GM12874 (cell line): ENCODE data around the gene PRCP.

Source experiments
- TF ChIP-seq, protein P1 (sequence below): IDR thresholded peaks from 2 replicates; pipeline ENCODE4 v1.5.1; 2011; ENCODE audit warnings: low read depth, mild to moderate bottlenecking, control low read depth, low read length, moderate library complexity; ENCODE audit not compliant: insufficient read depth

The PRCP gene

DNA sequence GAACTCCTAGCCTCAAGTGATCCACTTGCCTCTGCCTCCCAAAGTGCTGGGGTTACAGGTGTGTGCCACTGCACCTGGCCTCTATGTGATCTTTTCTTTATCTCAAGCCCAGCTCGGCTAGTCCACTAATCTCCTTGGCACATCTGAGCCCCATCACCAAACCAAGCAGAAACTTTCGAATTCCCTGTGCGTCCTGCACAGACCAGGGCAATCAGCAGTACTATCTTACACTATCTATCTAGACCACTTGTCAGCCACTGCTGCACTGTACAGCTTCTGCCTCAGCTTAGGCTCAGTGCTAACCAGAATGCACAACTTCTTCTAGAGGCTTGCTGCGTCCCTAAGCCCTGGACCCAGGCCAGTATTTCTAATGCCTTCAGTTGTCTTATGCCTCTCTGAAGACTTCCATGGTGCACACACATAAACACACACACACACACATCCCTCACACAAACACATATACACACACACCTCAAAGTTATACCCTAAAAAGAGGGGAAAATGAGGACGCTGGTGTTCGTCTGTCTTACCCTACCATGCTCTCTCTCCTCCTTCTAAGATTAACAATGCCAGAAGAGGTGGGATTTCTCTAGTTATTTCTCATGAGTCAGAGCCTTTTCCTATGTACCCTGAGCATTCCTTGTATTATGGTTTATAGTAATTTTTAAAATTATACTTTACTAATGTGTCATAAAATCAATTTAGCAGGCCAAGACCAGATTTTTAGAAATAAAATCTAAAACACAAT is 107.2 kb downstream of the PRCP start:
- TF ChIP-seq, protein P1, sequence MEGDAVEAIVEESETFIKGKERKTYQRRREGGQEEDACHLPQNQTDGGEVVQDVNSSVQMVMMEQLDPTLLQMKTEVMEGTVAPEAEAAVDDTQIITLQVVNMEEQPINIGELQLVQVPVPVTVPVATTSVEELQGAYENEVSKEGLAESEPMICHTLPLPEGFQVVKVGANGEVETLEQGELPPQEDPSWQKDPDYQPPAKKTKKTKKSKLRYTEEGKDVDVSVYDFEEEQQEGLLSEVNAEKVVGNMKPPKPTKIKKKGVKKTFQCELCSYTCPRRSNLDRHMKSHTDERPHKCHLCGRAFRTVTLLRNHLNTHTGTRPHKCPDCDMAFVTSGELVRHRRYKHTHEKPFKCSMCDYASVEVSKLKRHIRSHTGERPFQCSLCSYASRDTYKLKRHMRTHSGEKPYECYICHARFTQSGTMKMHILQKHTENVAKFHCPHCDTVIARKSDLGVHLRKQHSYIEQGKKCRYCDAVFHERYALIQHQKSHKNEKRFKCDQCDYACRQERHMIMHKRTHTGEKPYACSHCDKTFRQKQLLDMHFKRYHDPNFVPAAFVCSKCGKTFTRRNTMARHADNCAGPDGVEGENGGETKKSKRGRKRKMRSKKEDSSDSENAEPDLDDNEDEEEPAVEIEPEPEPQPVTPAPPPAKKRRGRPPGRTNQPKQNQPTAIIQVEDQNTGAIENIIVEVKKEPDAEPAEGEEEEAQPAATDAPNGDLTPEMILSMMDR = no peak

DNA sequence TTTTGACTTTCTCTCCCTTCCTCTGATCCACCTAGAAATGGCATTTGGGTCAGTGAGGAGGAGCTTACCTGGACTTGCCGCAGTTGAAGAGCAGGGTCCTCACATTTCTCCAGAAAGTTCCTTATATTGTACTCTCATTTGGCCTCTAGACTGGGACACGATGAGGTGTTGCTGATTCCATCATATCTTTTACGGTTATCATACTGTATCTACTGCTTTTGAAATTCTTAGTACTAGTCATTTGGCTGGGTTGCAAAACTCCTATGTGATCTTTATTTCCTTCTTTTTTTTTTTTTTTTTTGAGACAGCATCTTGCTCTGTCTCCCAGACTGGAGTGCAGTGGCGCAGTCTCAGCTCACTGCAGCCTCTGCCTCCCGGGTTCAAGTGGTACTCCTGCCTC is 107.9 kb downstream of the PRCP start:
- TF ChIP-seq, protein P1 = no peak

GRCh38 chr11:82791779-82792178 is 108.5 kb downstream of the PRCP start:
- TF ChIP-seq, protein P1 = no peak

GRCh38 chr11:82790723-82791484 is 109.3 kb downstream of the PRCP start:
- TF ChIP-seq, protein P1 = no peak

GRCh38 chr11:82787981-82788380 is 112.2 kb downstream of the PRCP start:
- TF ChIP-seq, protein P1 = no peak

- TF ChIP-seq, protein P1 = no peak
These were observed 113.4 kb downstream of the PRCP start for GRCh38 chr11:82786836-82787235.

- TF ChIP-seq, protein P1 = no peak
These were observed 114.2 kb downstream of the PRCP start for GRCh38 chr11:82786001-82786400.
